Measurements from ENCODE around the gene NAPEPLD.
"Not testable (repeated sequence)": the region's sequence is repeated elsewhere in the genome, so short reads cannot be mapped to it uniquely, and the experiment has no call there.

Gene NAPEPLD

DNA sequence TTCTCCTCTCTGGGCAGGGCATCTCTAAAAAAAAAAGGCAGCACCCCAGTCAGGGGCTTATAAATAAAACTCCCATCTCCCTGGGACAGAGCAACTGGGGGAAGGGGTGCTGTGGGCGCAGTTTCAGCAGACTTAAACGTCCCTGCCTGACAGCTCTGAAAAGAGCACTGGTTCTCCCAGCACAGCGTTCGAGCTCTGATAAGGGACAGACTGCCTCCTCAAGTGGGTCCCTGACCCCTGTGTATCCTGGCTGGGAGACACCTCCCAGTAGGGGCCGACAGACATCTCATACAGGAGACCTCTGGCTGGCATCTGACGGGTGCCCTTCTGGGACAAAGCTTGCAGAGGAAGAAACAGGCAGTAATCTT lies 42.2 kb downstream of the NAPEPLD start:
- not testable (repeated sequence) for DNase-seq (ENCODE audit: low read depth)

DNA sequence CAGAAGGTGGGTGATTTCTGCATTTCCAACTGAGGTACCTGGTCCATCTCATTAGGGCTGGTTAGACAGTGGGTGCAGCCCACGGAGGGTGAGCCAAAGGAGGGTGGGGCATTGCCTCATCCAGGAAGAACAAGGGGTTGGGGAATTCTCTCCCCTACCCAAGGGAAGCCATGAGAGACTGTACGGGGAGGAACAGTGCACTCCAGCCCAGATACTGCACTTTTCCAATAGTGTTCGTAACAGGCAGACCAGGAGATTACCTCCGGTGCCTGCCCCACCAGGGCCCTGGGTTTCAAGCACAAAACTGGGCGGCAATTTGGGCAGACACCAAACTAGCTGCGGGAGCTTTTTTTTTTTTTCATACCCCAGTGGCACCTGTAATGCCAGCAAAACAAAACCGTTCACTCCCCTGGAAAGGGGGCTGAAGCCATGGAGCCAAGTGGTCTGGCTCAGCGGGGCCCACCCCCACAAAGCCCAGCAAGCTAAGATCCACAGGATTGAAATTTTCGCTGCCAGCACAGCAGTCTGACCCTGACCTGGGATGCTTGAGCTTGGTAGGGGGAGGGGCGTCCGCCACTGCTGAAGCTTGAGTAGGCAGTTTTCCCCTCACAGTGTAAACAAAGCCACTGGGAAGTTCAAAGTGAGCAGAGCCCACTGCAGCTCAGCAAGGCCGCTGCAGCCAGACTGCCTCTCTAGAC lies 42.7 kb downstream of the NAPEPLD start:
- no peak for DNase-seq (ENCODE audit: low read depth)

DNA sequence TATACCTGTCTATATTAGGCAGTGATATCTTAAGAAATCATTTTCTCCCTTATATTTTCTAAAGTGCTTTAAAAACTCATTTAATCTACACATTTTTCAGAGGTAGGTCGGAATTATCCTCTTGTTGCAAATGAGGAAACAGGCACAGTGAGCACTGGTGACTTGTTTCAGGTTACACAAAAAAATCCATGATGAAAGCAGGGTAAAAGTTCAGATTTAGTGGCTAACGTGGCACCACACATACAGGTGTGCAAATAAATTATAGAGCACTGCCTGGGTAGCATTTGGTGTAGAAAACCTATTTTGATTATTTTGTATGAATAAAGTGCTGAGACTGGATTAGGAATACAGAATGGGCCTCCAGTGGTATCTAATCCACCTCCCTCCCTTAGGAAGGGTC lies 47.4 kb downstream of the NAPEPLD start:
- no peak for DNase-seq (ENCODE audit: low read depth)

DNA sequence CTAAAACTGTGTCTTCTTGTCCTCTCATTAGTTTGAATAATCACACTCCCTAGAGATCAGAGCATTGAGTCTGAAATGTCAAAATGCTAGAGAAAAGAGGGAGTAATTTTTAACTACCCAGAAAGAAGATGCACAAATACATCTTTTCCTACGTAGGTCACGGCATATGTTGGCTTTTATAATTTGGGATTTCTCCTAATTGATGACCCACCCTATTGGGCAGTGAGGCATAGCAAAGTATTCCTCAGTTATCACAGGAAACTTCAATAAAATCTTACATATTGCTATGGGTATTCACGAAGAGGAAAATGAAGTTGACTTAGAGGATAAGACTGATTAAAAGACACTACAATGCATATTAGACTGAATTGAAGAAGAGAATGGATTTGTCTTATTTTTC lies 48.6 kb downstream of the NAPEPLD start:
- no peak for DNase-seq (ENCODE audit: low read depth)

DNA sequence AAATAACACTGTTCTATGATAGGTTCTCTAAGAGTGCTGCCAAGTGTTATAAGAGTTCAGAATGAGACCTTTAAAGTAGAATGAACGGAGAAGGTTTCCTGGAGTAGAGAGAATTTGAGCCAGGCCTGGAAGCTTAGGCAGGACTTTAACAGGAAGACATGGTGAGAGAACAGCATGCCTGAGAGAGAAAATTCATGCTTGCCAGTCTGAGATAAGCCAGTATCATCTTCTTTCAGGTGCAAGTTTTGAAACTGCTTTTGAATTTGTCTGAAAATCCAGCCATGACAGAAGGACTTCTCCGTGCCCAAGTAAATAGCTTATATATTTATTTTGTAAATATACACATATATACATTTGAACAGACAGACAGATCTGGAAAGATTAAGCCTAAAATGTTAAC lies 51.9 kb downstream of the NAPEPLD start:
- DNase-seq (ENCODE audit: low read depth) = no peak

DNA sequence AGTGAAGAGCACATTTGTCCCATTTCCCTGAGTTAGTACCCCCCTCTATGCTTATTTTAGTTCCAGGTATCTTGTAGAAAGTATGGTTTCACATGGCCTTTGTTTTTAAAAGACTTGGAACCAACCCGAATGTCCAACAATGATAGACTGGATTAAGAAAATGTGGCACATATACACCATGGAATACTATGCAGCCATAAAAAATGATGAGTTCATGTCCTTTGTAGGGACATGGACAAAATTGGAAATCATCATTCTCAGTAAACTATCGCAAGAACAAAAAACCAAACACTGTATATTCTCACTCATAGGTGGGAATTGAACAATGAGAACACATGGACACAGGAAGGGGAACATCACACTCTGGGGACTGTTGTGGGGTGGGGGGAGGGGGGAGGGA lies 53.3 kb downstream of the NAPEPLD start:
- not testable (repeated sequence) for DNase-seq (ENCODE audit: low read depth)

DNA sequence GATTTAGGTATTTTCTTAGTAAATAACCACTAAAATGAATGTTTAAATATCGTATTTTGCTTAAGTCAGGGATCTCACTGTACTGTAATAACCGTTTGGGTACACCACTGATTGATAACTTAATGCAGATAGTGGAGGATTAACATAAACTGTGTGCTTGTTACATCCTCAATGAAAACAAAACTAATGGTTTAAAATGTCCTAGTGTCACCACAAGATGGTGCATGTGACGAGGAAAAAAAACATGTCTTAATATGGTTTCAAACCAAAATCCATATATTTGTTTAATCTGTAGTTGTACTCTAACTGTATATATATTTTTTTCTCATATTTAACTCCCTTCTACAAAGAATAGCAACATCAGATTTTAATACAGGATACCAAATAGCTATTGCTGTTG lies 54.8 kb downstream of the NAPEPLD start:
- no peak for DNase-seq (ENCODE audit: low read depth)

DNA sequence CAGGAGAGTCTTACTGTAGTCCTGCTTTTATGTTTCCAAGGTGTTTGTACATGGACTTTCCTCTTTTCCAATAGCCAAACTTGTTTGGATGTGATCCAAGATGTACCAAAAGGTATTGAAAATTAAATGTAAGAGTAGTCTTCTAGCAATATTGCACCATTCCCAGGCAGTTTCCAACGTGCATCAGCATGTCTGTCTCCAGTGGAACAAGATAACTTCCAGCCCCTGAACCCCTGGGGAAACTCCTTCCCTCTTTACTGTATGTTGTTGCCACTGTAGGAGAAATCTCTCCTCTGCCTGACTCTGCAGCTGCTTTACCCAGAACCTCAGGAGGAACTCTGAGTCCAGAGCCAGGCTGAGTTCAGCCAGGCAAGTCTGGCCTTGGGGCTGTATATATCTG lies 55.5 kb downstream of the NAPEPLD start:
- DNase-seq (ENCODE audit: low read depth) = no peak

DNA sequence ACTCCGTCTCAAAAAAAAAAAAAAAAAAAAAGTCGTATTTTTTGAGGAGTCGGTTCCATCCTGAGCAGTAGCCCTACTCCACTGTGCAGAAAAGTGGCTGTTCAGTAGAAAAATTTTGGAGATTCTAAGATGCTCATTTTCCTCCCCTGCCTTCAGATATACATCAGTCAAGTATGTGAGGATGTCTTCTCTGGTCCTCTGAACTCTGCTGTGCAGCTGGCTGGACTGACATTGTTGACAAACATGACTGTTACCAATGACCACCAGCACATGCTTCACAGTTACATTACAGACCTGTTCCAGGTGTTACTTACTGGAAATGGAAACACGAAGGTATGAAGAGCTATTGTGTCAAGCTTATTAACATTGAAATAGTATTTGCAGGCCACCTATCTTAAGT lies 56.6 kb downstream of the NAPEPLD start:
- DNase-seq (ENCODE audit: low read depth) = not testable (repeated sequence)

DNA sequence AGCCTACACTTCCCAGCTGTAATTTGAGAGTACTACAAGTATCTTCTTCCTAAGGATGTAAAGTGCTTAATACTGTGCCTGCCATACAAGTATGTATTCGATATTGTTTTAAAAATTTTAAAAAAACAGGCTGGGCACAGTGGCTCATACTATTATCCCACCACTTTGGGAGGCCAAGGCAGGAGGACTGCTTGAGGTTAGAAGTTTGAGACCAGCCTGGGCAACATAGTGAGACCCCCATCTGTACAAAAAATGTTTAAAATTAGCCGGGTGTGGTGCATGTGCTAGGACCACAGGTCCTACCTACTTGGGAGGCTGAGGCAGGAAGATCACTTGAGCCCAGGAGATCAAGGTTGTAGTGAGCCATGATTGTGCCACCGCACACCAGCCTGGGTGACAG lies 65.7 kb downstream of the NAPEPLD start:
- DNase-seq (ENCODE audit: low read depth) = no peak

DNA sequence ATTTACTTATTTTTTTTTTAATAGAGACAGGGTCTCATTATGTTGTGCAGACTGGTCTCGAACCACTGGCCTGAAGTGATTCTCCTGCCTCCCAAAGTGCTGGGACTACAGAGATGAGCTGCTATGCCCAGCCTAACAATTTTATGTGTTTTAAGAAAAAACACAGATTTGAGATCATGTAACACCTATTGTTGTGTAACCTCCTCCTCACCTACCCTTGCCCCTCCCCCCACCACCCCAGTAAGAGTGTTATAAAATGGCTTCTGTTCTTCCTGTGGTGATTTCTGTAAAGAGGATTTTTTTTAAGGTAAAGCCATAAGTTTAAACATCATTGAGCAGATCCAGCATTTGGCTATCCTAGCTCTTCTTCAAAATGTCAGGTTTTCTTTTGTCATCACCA lies 66.4 kb downstream of the NAPEPLD start:
- DNase-seq (ENCODE audit: low read depth) = no peak

DNA sequence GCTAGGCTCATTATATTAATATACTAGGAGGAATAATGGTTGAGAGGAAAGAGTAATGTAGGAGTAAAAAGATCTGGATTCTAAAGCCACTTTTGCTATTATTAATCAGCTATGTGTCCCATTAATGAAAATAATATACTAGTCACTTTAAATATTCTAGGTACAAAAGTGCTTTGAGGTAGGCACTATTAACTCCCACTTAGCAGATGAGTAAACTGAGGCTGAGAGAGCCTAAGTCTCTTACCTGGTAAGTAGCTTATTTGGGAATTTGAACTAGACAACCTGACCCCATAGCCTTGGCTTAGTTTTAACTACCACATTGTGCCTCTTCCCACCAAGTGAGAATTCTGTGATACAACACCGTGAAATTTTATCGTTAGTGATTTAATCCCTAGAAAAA lies 68.0 kb downstream of the NAPEPLD start:
- no peak for DNase-seq (ENCODE audit: low read depth)

DNA sequence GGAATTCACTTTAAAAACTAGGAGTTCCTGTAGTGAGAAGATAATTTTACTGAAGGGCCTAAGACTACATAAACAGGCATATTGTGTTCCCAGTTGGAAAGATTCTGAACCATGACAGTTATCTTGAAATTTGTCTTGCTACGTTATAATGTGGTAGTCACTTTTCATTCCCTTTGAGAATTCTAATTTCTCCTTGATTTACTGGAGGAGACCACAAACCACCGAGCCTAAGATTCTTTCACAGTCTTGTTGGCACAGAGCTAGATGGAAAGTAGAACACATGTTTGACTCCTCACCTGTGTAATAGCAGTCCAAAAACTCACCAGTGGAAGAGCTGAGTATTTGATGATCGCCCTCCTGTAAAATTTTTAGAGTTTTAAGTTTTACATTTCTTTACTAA lies 69.1 kb downstream of the NAPEPLD start:
- DNase-seq (ENCODE audit: low read depth) = no peak

DNA sequence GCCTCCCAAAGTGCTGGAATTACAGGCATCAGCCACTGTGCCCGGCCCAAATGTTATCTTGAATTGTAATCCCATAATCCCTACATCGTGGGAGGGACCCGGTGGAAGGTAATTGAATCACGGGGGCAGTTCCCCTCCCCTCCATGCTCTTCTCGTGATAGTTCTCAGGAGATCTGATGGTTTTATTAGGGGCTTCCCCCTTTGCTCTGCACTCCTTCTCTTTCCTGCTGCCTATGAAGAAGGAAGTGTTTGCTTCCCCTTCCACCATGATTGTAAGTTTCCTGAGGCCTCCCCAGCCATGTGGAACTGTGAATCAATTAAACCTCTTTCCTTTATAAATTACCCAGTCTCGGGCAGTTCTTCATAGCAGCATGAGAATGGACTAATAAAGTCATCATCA lies 70.7 kb downstream of the NAPEPLD start:
- not testable (repeated sequence) for DNase-seq (ENCODE audit: low read depth)

DNA sequence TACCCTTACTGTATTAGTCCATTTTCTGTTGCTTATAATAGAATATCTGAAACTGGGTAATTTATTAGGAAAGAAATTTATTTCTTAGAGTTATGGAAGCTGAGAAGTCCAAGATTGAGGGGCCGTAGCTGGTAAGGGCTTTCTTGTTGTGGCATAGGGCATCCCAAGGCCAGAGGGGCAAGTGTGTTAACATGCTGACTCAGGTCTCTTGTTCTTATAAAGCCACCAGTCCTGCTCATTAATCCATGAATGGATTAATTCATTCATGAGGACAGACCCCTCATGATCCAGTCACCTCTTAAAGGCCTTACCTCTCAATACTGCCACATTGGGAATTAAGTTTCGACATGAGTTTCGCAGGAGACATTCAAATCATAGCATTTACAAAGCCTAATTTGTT lies 71.6 kb downstream of the NAPEPLD start:
- no peak for DNase-seq (ENCODE audit: low read depth)

DNA sequence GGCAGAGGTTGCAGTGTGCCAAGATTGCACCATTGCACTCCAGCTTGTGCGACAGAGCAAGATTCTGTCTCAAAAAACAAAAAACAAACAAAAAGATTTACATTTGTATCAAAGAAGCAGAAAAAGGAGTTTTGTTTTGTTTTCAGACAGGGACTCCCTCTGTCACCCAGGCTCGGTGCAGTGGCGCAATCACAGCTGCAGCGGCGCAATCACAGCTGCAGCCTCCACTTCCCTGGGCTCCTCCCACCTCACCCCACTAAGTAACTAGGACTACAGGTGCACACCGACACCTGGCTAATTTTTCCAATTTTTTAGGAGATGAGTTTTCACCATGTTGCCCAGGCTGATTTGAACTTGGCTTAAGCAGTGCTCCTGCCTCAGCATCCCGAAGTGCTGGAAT lies 72.1 kb downstream of the NAPEPLD start:
- no peak for DNase-seq (ENCODE audit: low read depth)

DNA sequence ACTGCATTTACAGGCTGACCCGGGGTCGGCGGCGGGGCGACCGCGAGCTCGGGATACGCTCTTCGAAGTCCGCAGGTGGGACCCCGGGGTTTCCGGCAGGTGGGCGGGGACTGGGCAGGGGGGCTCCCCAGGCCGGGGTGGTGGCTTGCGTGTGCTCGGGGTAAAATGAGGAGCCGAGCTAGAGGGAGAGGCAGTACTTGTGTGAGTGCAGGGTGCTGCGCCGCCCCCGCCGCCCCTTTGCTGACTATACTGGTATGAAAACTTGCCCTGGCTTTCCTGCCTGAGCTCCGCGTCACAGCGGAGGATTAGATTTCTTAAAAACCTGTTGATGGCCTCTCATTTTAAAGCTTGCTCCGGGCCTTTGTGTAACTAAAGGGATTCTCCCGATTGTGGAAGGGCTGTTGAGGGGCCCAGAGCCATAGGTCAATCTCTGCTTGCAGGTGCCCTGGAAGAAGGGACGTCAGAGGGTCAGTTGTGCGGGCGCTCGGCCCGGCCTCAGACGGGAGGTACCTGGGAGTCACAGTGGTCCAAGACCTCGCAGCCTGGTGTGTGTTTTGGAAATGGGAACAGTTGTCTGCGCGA lies 73.5 kb downstream of the NAPEPLD start:
- DNase-seq (ENCODE audit: low read depth) = peak; percentile 58

DNA sequence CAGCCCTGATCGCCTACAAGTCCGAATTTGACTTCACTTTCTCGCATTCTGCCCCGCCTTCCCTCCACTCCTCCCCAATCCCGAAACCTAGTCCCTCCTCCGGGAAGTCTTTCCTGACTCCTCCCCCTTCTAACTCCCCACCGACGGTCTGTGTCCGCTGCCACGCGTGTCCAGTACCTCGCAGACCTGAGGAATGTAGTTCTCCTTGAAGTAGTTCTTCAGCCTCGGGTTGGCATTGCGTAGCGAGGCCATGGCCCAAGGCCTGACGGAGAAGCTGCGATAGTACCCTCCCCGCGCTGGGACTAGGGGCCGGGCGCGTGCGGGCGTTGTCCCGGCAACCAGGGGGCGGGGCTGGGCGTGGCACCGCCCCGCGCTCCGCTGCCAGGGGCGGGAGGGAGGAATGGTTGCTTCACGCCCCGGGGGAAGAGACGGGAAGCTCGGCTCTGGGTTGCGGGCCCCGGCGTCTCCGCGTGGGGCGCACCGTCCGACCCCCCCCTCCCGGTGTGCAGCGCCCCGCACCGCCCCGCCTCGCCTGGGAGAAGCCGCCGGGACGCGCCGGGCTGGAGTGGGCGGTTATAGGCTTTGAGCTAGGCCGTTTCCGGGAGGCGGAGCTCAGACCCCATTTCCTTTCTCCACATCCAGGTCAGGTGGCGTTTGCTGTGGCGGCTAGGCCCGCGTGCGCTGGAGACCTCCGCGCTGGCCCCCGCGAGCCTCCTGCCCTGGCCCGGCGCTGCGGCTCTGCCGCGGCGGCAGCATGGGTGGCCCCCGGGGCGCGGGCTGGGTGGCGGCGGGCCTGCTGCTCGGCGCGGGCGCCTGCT lies 74.2 kb downstream of the NAPEPLD start, which contains the start of the genes ARMC10 and FBXL13:
Gene ARMC10, plus strand, starts transcription at position 622 of the 818 bp plus-strand sequence. Its CDS starts 133 bp downstream, at position 755.
Gene FBXL13, minus strand, starts transcription at position 278 of the 818 bp plus-strand sequence.
- DNase-seq (ENCODE audit: low read depth) = peak; percentile 86

DNA sequence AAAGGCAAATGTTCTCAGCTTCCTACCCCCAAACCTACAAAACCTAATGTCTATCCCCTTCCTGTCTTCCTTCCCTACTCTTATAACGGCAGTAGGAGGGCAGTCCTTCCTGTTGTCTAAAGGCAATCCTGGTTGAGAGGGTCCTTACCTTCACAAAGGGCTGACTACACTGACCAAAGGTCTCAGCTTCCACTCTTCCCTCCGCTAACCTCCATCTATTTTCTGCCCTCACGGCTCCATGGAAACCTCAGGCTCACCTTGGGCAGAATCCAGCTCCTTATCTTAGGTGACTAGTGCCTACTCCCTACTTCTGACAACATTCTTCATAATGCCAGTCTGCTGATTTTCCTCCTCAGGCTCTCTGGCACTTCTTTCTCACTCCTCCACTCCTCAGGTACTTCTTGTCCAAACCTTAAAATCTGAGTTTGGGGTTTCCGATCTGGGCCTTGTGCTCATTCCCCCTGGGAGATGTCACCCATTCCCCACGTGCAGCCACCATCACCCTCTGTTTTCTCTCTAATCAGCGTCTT lies 74.8 kb downstream of the NAPEPLD start:
- no peak for DNase-seq (ENCODE audit: low read depth)

DNA sequence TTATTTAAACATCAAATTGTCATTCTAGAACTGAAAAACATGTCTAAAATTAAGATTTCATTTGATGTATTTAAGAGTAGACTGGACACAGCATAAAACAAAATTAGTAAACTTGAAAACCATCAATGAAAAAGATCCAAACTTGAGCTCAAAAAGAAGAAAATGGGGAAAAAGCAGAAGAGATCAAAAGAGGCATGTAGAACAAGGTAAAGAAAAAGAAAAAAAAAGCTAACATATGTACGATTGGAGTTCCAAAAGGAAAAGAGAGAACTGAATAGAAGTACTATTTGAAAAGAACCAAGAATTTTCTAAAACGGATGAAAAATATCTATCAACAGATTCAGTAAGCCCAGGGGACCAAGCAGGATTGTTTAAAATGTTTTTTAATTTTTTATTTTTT lies 77.9 kb downstream of the NAPEPLD start:
- no peak for DNase-seq (ENCODE audit: low read depth)

DNA sequence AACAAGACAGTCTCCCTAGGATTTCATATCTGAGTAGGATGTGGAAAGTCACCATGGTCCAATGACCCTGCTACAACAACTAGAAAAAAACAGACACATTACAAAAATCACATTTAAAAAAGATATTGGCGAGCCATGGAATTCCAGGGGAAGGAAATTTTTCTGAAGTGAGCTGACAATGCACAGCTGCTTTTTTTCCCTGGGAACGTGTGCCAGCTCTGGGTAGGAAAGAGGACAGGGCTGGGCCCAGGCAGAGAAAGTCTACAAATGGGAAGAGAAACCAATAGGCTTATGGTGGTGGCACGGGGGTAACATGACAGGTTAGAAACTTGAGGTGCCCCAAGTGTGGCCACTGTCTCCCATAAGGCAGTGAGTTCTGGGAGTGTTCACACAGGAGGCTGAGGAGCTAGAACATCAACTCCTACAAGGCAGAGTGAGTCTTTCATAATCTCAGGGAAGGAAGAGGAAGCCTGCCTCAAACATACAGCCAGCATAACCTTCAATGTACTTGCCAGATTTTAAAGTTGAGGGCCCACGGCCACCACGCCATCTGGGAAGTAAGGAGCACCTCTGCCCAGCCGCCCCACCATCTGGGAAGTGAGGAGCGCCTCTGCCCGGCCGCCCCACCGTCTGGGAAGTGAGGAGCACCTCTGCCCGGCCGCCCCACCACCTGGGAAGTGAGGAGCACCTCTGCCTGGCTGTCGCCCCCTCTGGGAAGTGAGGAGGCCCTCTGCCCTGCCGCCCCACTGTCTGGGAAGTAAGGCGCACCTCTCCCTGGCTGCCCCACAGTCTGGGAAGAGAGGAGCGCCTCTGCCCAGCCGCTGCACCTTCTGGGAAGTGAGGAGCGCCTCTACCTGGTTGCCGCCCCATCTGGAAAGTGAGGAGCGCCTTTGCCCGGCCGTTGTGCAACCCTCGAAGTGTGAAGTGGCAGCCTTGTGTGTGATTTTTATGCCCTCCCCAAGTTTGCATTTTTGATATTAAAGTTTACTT lies 80.2 kb downstream of the NAPEPLD start:
- no peak for DNase-seq (ENCODE audit: low read depth)

DNA sequence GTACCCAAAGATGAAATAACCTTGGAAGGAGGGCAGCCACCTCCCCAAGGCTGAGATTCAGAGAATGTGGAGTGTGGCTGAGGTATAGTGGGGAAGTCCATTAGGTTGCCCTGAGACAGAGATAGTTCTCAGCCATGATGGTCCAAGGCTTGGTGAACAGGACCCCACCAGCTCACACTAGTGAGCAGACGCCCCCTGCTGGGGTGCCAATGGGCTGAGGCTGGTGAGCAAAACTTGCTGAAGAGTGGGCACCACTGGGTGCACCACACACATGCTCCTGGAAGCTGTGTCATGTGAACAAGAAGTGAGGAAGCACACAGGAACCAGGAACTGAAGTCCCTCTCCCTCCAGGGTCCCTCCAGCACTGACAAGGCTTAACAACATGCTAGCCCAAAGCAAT lies 83.2 kb downstream of the NAPEPLD start:
- DNase-seq (ENCODE audit: low read depth) = no peak

Measured in T-helper 22 cell (primary cell).